GM19395 (cell line): ENCODE results near the gene SPACDR.

Experiments
- ATAC-seq: cut with Tn5 transposase; IDR thresholded peaks from one replicate; pipeline ENCODE4 v1.9.1; 2021; ENCODE audit warnings: mild to moderate bottlenecking, moderate library complexity; ENCODE audit not compliant: unreplicated experiment

Gene SPACDR

DNA sequence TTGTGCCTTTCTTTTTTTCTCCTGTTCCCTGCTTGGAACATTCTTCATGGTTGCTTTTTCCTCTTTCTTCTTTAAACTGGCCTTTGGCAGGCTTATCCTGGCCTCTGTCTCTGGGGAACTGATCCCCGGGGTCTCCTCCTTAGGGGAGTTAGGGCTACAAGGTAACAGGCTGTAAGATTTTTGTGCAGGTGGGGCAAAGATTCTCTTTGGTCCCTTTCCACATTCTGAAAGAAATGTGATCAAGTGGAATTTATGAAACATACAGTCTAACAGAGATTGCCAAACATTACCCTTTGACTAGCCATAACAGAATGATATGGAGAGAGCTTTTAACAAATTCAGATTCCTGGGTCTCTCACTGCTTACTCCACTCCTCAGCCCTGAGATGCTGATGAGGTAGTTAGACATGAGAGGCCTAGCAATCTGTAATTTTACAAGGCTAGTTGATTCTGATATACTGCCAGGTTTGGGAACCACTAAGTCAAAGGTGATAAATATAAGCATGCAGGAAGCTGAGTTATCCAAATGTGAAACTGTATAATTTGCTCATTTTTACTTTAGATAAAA, 44.3 kb downstream of the SPACDR start:
- ATAC-seq = no peak

DNA sequence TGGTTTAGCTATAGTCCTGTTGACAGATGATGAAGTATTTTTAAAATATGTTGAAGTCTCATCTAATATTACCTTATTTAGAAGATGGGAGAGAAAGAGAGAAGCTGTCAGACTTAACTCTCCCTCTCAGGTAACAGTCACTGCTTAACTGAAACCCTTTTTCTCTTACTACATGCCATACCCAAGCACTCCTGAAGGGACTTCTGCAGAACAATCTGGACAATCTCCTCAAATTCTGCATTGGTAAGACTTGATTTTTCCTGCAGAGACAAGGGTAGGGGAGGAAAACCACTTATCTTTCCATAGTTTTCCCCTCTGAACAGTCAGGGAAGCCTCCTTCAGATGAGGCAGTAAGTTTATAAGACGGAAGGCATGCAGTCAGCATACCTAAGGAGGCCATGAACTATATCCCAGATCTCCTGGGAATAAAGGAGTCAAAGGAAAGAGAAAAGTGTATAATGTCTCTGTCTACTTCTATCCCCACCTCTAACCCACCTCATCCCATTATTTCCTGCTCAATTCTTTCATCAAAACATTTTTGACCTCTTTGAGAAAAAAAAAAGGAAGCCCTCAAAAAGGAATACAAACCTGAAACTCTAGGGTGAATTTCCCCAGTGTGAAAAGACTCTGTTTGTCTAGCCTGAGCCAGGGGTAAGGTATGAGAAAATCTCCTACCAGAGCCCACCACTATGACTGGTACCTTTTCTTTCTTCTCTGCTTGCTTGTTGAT, 45.0 kb downstream of the SPACDR start:
- no peak for ATAC-seq

DNA sequence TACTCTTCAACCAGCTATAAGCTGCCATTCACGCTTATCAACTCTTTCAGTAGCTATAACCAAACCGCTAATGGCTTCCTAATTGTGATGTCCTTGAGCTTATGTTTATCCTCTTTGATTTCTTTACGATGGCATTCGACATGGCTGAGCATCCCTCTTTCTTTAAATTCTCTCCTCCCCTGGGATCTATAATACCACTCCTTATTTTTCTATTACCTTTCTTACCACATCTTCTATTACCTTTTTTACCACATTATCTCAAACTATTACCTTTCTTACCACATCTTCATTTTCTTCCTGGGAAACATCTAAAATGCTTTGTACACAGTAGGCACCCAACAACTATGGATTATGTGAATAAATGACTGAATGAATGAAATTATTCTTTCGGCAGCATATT, 48.6 kb downstream of the SPACDR start:
- ATAC-seq = no peak

DNA sequence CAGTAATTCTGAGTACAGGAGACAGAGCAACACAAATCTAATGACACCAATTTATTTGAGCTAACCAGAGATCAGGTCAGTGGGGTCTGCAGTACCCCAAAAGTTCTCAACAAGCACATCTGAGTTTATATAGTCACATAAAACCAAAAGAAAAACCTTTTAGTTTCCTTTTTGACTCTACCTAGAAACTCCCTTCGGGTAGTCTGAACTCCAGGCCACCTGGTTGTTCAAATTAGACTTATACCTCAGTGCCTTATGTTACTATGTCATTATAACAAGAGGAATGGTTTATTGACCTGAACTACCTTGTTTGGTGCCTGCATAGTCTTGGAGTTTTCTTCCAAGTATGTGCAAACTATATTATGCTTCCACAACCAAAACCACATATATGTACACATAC, 50.2 kb downstream of the SPACDR start:
- no peak for ATAC-seq

DNA sequence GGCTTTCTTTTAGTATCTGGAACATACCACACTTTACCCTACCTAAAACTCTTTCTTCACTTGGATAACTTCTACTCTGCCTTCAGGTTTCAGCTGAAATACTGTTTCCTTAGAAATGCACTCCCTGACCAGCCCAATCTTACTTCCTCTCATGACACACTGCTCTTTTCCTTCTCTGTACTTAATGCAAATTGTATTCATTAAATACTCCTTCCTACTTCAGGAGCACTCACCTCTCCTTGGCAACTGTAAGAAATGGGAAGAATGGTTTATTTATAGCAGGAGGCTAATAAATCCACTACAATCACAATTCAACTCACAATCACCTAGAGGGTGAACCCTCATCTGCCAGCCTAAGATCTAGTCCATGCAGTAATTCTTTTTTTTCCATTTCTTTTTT, 50.7 kb downstream of the SPACDR start:
- ATAC-seq = no peak

DNA sequence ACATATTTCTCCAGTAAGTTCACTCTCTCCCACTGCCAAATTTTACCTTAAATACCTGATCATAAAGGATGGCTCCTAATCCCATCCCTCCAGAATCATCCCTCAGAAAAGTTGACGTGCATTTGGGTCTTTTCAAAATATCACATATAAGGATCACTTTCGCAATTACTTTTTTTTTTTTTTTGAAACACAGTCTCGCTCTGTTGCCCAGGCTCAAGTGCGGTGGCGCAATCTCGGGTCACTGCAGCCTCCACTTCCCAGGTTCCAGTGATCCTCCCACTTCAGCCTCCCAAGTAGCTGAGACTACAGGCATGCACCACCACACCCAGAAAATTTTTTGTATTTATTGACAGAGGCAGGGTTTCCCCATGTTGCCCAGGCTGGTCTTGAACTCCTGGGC, 53.0 kb downstream of the SPACDR start:
- ATAC-seq = no peak

DNA sequence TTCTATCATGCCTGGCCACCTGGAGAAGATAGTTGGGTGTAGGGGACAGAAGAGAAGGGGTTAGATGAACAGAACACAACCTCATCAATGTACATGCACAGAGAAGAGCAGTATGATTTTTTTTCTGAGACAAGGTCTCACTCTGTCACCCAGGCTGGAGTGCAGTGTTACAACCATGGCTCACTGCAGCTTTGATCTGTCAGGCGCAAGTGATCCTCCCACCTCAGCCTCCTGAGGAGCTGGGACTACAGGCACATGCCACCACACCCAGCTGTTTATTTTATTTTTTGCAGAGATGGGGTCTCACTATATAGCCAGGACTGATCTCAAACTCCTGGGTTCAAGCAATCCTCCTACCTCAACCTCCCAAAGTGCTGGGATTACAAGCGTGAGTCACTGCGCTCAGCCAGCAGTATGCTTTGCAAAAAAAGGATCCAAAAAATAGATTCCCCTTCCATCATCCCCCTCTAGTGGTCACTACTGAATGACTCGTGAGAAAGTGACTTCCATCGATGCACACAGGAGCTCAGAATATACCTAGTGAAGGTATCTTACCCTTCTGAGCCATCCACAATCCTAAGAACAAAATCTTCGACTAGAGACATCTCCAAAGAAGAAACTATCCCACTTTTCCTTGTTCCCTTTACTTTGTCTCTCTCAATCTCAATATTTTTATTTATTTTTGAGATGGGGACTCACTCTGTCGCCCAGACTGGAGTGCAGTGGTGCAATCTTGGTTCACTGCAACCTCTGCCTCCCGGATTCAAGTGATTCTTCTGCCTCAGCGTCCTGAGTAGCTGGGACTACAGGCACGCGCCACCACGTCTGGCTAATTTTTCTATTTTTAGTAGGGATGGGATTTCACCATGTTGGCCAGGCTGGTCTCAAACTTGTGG, 56.5 kb downstream of the SPACDR start:
- no peak for ATAC-seq

DNA sequence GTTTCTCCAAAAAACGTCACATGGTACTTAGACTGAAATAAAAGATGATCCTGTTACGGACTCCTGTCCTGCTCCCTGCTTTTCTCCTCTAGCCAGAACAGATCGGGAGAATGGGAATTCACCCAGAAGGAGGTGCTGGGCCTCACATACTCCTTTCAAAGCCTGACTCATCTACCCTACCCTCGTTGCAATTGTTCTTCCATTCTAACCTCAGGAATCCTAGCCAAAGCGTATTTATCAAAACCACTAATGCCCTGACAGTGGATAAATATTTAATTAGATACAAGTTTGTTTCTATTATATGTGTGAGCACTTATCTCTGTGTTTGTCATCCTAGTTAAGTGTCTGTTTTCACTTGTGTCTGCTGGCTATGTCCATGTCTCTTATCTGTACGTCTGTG, 57.3 kb downstream of the SPACDR start:
- no peak for ATAC-seq
